ENCODE measurements around the gene ZDHHC12.

- TF ChIP-seq CTCF (IDR thresholded peaks at IDR 0.05; ENCODE audit: insufficient read depth, low read length, poor library complexity, severe bottlenecking) = no peak
- TF ChIP-seq EZH2phosphoT487 (conservative IDR thresholded peaks at IDR 0.05; ENCODE audit: low read length) = no peak
These were observed 48.0 kb upstream of the ZDHHC12 start, which contains the start of gene ZER1 for GRCh38 chr9:128771745-128772519.

Measured in SU-DHL-6 (cell line).